ENCODE measurements around the gene DUSP8. TPM values are rescaled to one million over a fixed set of nuclear protein-coding genes. Genes with fewer than 3 reads are reported as not detected.

The DUSP8 gene
- total and polyA plus RNA-seq, 9 of the 15 experiments (the other 6 are each of a cell fraction or from before 2014, with no cell fraction given): 0.14 to 2.0 (median 0.86) TPM; not detected in 2

- TF ChIP-seq ZBTB7A (IDR thresholded peaks at IDR 0.05; ENCODE audit: borderline replicate concordance, control insufficient read depth, low read depth, low read length) (peak; percentile 16; the same call in 1 of the 2 replicates), PCBP2 (IDR thresholded peaks at IDR 0.05; ENCODE audit: low read depth, low read length, poor library complexity, severe bottlenecking) (no peak), ZFX (CRISPR knock-in tag; IDR thresholded peaks at IDR 0.05) (peak; percentile 59), ZNF740 (CRISPR knock-in tag; IDR thresholded peaks at IDR 0.05) (peak; percentile 77), ZNF740 (tag; IDR thresholded peaks at IDR 0.05) (peak in 1 of 2 experiments; percentile 9; a peak in 1 of 4 replicates), MED1 (CRISPR knock-in tag; IDR thresholded peaks at IDR 0.05; ENCODE audit: borderline replicate concordance) (no peak), TOE1 (IDR thresholded peaks at IDR 0.05; ENCODE audit: borderline replicate concordance) (no peak), TOE1 (CRISPR knock-in tag; IDR thresholded peaks at IDR 0.05; ENCODE audit: borderline replicate concordance, low read depth) (no peak), ZNF197 (CRISPR knock-in tag; IDR thresholded peaks at IDR 0.05; ENCODE audit: low read depth) (no peak), XRCC4 (IDR thresholded peaks at IDR 0.05; ENCODE audit: extremely low read depth, insufficient read depth, insufficient read length) (no peak), NCOA4 (IDR thresholded peaks at IDR 0.05; ENCODE audit: partially characterized antibody) (no peak), RBFOX2 (IDR thresholded peaks at IDR 0.05; ENCODE audit: low read depth, low read length) (peak; percentile 52; the same call in 1 of the 2 replicates), HDAC2 (IDR thresholded peaks at IDR 0.05) (no peak), CTCF (IDR thresholded peaks at IDR 0.05 in 2 of 3, conservative IDR thresholded peaks at IDR 0.05 in 1 of 3; ENCODE audit: insufficient read depth in 2 of 3, low read depth in 1 of 3, low read length in 3 of 3) (no peak), ZFPM2 (CRISPR knock-in tag; IDR thresholded peaks at IDR 0.05) (no peak), SNAPC5 (CRISPR knock-in tag; IDR thresholded peaks at IDR 0.05) (no peak), CBFA2T3 (IDR thresholded peaks at IDR 0.05) (no peak), HDAC8 (tag; IDR thresholded peaks at IDR 0.05) (no peak), PYGO2 (tag; IDR thresholded peaks at IDR 0.05) (no peak)
Observed at GRCh38 chr11:1570896-1571759, 943 bp downstream of the DUSP8 start (continued).
